ENCODE results near the gene ZMYND19.
A peak's percentile ranks its signal among the peaks of the same experiment; 100 is the strongest.
"Not testable (repeated sequence)": the region's sequence is repeated elsewhere in the genome, so short reads cannot be mapped to it uniquely, and the experiment has no call there.

The ZMYND19 gene

DNA sequence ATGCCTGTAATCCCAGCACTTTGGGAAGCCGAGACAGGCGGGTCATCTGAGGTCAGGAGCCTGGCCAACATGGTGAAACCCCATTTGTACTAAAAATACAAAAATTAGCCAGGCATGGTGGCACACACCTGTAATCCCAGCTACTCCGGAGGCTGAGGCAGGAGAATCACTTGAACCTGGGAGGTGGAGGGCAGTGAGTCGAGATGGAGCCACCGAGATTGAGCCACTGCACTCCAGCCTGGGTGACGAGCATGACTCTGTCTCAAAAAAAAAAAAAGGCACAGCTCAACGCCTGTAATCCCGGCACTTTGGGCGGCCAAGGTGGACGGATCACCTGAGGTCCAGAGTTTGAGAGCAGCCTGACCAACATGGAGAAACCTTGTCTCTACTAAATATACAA is 36.7 kb downstream of the ZMYND19 start:
- not testable (repeated sequence) for DNase-seq

DNA sequence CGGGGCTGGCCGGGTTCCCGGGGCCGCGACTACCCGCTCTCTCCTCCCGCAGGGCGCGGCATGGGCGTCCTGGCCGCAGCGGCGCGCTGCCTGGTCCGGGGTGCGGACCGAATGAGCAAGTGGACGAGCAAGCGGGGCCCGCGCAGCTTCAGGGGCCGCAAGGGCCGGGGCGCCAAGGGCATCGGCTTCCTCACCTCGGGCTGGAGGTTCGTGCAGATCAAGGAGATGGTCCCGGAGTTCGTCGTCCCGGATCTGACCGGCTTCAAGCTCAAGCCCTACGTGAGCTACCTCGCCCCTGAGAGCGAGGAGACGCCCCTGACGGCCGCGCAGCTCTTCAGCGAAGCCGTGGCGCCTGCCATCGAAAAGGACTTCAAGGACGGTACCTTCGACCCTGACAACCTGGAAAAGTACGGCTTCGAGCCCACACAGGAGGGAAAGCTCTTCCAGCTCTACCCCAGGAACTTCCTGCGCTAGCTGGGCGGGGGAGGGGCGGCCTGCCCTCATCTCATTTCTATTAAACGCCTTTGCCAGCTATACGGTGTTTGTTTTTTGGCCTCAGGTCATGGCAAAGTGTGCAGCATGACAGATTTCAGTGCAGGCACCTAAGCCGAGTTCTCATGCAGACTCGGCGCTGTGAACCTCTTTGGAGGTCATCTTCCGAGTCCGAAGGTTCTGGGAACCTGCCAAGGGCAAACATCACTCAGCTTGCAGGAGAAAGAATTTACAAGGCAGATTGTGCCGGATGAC is 38.1 kb downstream of the ZMYND19 start:
- DNase-seq: peak in 1 of 2 experiments; percentile 48

DNA sequence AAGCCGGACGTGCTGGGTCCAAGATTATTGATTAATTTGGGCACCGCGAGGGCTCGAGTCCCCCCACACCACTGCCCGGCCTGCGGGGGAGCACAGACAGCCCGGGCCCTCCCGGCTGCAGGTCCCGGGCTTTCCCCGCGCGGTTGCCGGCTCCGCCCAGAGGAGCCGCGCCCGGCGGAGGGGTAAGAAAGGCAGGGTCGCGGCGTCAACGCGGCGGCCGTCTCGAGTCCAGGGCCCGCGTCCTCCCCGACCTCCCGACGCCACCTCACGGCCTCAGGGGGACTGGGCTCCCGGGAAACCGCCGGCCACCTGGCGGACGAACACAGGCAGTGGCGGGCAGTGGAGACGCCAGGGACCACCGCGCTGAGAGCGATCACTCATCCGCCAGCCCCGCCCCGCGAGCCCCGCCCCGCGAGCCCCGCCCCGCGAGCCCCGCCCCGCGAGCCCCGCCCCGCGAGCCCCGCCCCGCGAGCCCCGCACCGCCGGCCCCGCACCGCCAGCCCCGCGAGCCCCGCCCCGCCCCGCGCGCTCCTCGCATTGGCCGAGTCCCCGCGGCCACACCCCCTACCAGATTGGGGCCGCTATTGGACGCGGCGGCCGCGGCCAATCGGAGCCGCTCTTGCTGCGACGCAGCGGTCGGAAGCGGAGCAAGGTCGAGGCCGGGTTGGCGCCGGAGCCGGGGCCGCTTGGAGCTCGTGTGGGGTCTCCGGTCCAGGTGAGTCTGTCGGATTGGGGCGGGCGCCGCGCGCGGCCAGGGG is 38.9 kb downstream of the ZMYND19 start, which contains the start of gene MRPL41:
TSS of gene MRPL41 (plus strand) at position 616 of the 758 bp plus-strand sequence. CDS start 203 bp downstream, outside the sequence.
- DNase-seq: peak; percentile 92 to 96

DNA sequence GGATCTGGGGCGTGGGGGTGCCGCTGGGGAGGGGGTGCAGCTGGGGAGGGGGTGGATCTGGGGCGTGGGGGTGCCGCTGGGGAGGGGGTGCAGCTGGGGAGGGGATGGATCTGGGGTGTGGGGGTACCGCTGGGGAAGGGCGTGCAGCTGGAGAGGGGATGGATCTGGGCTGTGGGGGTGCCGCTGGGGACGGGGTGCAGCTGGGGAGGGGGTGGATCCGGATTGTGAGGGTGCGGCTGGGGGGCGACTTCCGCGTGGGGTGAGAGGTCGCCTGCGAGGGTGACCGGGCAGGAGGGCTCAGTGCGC is 39.4 kb downstream of the ZMYND19 start:
- not testable (repeated sequence) for DNase-seq

DNA sequence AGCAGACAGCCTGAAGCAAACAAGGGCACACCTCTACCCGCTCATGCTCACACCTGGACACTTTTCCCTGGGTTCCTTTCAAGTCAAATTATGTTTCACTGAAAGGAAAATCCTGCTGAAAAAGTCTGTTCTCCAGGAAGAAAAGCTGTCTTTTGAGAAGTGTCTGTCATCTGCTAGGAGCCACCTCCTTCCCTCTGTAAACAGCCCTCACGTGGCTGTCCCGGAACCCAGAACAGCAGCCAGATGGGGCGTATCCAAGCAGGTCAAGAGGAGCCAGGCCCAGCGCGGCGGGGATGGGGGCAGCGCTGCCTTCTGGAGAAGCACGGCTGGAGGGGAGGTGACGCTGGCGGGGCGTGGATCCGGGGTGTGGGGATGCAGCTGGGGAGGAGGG is 40.1 kb downstream of the ZMYND19 start, which contains the start of gene PNPLA7:
TSS of gene PNPLA7 (minus strand) at position 172 of the 391 bp plus-strand sequence. CDS start 205 bp downstream, outside the sequence.
- peak; percentile 78 to 83 for DNase-seq

DNA sequence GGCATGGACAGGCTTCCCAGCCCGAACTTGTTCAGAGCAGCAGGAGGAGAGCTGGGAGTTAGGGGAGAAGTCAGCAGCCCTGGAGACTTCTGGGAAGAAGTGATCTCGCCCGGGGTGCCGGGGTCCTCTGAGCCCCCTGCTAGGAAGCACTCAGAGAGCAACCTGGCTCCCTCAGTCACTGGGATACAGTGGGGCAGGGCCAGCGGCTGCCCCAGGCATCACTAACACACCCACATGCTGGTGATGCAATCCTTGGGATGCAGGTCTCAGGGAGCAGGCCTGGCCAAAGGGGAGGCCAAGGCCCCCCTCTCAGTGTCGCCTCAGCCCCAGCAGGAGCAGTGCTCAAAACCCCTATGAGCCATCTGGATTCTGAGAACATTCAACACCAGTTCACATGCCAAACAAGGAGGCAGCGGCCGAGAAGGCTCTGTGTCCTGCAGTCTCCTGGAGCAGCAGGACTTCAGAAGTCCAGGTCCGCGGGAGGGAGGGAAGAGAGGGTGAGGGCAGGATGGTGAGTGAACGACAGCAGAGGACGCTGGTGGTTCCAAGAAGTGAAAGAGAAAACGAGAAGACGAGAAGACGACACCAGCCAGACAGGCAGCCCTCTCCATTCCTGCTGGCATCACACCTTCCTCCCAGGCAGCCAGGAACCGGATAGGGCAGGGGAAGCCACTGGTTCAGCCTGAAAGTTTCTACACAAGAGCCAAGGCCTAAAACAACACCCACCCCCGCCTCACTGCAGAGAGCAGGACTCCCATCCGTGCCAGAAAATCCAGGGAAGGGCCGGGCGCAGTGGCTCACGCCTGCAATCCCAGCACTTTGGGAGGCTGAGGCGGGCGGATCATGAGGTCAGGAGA is 42.4 kb downstream of the ZMYND19 start:
- no peak for DNase-seq

DNA sequence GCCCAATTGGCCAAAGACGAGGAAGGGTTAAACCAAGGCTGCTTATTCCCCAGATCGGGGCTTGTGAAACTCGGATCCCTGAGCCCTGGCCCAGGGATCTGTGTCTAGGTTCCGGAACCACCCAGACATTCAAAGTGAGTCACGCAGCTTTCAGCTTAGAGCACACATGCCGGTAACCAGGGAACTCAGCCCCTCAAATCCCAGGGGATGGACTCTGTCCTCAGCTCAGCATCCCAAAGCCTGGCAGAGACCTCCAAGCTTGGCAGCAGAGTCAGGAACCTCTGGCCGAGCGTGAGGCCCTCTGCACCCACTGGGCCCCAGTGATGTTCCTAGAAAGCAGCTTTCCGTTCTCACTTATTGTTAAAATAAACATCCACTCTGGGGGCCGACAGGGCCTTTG is 45.2 kb downstream of the ZMYND19 start:
- DNase-seq: no peak

DNA sequence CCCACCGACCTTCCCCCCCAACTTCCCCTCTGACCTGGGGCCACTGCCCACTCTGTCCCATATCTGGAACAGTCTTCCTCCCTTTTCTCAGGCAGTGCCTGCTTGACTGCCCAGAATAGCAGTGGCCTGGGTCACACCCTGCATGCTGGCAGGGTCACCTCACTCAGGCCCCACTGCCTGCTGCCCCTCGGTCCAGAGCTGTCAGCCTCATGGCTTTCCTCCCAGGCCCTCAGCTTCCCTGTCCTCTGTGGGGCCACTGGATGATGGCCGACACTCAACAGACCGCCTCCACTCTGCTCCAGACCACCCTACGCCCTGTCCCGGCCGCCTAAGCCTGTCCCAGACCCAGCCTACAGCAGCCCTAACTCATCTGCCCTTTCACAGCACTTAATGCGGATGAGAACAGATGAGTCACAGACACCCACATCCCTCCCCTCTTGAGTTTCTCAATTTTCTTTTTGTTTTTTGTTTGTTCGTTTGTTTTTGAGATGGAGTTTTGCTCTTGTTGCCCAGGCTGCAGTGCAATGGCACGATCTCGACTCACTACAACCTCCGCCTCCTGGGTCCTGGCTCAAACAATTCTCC is 46.0 kb downstream of the ZMYND19 start:
- no peak for DNase-seq

DNA sequence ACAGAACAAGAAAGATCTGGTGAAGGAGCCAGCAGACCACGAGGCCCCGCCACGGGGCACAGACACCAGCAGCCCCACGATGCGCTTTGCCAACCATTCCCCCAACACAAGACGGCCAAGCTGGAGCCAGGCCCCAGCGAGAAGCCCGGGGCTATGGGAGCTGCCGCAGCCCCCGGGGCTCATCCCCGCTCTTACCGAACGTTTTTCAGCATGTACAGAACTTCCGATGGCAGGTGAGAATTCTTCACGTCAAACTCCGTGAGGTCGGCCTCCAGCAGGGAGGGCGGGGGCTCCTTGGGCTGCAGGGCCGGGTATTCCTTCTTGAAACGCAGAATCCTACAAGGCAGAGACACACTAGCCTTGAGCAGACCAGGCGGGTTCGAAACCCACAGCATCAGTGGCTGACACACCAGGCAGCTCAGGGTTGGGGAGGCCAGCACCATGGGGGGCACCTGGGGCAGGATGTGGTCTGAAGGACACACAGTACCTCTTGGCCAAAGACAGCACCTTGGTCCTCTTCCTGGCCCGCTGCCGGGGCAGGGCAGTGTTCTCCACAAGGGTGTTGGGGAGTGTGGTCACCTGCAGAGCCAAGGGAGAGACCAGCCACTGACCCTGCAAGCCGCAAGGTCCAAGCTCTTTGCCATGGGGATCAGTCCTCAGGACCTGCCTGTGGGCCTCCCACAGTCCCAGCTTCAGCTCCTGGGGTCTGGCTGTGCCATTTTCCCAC is 46.9 kb downstream of the ZMYND19 start:
- no peak for DNase-seq

DNA sequence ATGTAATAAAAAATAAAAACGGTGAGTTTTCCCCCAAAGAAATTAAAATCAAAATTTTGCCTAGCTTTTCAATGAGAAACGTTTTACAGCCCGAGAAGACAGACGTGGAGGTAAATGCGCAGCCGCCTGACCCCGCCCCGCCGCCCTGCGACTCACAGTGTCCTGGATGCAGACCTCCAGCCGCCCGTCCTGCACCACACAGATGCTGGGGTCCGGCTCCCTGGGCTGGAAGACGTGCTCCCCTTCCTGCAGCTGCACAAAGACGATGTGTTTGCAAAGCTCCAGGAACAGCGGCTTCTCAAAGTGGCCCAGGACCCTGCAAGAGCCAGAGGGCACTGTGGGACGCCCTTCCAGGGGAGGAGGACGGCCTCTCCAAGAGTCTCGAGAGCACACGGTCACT is 47.8 kb downstream of the ZMYND19 start:
- no peak for DNase-seq

DNA sequence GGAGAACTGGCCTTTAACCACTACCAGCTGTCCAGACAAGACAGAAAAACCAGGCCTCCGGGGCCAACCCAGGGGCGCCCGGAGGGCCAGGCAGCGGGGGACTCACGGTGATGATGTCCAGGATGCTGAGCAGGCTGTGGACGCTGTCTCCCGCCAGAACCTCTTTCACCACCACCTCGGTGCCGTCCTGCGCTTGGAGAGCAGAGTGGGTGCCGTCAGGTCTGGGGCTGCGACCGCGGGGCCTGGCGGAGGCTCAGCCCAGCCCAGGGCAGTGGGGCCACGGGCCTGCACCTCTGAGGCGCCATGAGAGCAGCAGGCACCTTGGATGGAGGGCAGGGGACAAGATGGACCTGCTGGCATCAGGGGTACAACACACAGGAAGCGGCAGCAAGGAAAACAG is 49.8 kb downstream of the ZMYND19 start:
- DNase-seq: no peak

DNA sequence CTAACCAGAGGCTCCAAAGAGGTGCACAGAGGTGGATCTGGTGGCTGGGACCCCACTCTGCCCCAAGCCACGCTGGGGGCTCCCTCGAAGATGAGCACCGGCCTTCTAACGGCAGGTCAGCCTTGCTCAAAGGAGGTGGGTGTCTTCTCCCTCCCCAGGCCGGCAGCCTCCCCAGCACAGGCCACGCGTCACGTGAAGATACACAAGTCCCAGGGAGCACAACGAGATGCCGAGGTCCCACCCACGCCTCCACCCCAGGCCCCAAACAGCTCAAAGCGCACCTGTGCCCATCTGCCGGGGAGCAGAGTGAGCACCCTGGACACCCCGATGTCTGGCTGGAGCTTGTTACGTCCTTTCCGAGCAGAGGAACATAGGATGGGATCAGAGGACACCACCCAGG is 52.3 kb downstream of the ZMYND19 start:
- DNase-seq: no peak

DNA sequence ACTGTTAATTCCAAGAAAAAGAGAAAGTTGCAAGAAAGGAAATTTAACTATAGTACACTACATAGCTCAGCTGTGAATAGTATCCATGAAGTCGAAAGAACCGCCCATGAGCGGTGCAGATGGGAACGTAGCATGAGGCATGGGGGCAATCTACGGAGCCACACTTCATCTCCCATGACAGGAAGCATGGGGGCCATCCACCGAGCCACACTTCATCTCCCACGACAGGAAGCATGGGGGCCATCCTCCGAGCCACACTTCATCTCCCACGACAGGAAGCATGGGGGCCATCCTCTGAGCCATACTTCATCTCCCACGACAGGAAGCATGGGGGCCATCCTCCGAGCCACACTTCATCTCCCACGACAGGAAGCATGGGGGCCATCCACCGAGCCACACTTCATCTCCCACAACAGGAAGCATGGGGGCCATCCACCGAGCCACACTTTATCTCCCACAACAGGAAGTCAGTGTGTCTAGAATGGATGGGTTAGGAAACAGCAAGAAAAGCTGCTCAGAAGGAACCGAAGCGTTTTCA is 53.6 kb downstream of the ZMYND19 start:
- DNase-seq: not testable (repeated sequence)

DNA sequence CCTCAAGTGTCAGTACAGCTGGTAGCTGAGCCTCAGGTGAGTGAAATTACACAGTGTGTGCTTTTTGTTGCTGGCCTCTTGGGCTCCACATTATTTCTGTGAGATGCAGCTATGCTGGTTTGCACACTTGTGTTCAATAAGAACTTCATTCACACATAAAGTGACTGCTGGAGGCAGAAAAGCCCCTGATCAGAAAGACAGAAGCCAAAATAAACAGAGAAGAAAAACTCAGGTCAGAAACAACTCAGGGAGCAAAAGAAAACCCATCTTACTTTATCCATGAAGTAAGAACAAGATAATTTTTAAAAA is 55.2 kb downstream of the ZMYND19 start:
- no peak for DNase-seq

DNA sequence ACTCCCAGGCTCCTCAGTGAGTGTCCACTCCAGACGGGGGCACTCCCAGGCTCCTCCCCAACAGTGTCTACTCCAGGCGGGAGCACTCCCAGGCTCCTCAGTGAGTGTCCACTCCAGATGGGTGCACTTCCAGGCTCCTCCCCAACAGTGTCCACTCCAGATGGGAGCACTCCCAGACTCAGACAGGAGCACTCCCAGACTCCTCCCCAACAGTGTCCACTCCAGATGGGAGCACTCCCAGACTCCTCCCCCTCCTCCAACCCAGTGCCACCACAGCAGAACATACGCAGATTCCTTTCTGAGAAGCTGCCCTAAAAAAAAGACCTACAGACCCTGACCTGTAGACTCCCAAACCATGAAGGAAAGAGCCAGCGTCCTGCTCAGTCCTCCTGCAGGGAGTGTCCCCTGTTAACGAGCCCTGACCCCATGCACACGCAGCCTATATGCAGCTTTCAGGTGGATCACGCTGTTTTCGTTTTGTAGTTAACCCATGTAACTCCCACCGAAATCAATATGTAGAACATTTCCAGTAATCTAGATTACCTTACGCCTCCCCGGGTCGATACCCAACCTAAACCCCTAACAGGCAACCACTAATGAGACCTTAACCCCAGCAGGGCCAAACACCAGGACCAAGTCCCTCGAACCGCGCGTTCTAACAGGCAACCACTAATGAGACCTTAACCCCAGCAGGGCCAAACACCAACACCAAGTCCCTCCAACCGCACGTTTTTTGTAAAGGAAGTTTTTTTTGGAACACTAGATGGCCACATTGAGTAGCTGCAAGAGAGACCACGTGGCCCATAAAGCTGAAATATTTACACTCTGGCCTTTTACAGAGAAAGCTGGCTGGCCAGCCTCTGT is 55.8 kb downstream of the ZMYND19 start:
- peak; percentile 86 to 92 for DNase-seq

DNA sequence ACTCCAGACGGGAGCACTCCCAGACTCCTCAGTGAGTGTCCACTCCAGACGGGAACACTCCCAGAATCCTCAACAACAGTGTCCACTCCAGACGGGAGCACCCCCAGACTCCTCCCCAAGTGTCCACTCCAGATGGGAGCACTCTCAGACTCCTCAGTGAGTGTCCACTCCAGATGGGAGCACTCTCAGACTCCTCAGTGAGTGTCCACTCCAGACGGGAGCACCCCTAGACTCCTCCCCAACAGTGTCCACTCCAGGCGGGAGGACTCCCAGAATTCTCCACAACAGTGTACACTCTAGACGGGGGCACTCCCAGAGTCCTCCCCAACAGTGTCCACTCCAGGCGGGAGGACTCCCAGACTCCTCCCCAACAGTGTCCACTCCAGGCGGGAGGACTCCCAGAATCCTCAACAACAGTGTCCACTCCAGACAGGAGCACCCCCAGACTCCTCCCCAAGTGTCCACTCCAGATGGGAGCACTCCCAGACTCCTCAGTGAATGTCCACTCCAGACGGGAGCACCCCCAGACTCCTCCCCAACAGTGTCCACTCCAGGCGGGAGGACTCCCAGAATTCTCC is 57.3 kb downstream of the ZMYND19 start:
- not testable (repeated sequence) for DNase-seq

Measured in SHP77 (cell line).